ENCODE measurements around the gene C12orf57.
A peak's percentile ranks its signal among the peaks of the same experiment; 100 is the strongest.

C12orf57 gene

GRCh38 chr12:6953442-6954315 is 9.9 kb downstream of the C12orf57 start:
- H3K36me3 ChIP-seq (ENCODE audit: control insufficient read depth, insufficient read depth, low read length), result peaks cover 34% of the 10 kb centered on the region
- DNase-seq, result peak; percentile 73 to 78 (median 77)
- peak overlapping the region; percentile 89 for H3K4me3 ChIP-seq (ENCODE audit: insufficient read depth, low read depth, low read length, poor library complexity, severe bottlenecking)
- no peaks in the 10 kb centered on the region for H3K9me3 ChIP-seq (ENCODE audit: control insufficient read depth, low read length)
- H3K4me1 ChIP-seq (ENCODE audit: control insufficient read depth, insufficient read depth, low read length, poor library complexity, severe bottlenecking), result peaks cover 80% of the 10 kb centered on the region
- no peaks in the 10 kb centered on the region for H3K27me3 ChIP-seq (replicated peaks; ENCODE audit: control insufficient read depth, insufficient read depth, low read length, poor library complexity, severe bottlenecking)
- H3K27ac ChIP-seq (ENCODE audit: insufficient read depth, low read length, poor library complexity, severe bottlenecking), result peak overlapping the region; percentile 96

- DNase-seq, result no peak
These were observed 10.7 kb downstream of the C12orf57 start for GRCh38 chr12:6954316-6955107.

GRCh38 chr12:6955108-6956020 is 11.5 kb downstream of the C12orf57 start:
- H3K27me3 ChIP-seq (replicated peaks; ENCODE audit: control insufficient read depth, insufficient read depth, low read length, poor library complexity, severe bottlenecking), result no peaks in the 10 kb centered on the region
- no peak for DNase-seq
- H3K9me3 ChIP-seq (ENCODE audit: control insufficient read depth, low read length), result no peaks in the 10 kb centered on the region
- H3K4me1 ChIP-seq (ENCODE audit: control insufficient read depth, insufficient read depth, low read length, poor library complexity, severe bottlenecking), result peaks cover 81% of the 10 kb centered on the region
- H3K27ac ChIP-seq (ENCODE audit: insufficient read depth, low read length, poor library complexity, severe bottlenecking), result peak overlapping the region; percentile 96
- H3K36me3 ChIP-seq (ENCODE audit: control insufficient read depth, insufficient read depth, low read length), result peaks cover 39% of the 10 kb centered on the region
- no peak overlapping the region for H3K4me3 ChIP-seq (ENCODE audit: insufficient read depth, low read depth, low read length, poor library complexity, severe bottlenecking)

More at GRCh38 chr12:6954316-6955107, 10.7 kb downstream of the C12orf57 start:
- Histone ChIP-seq H3K4me3 (ENCODE audit: insufficient read depth, low read depth, low read length, poor library complexity, severe bottlenecking) (peak overlapping the region; percentile 89), H3K4me1 (ENCODE audit: control insufficient read depth, insufficient read depth, low read length, poor library complexity, severe bottlenecking) (peaks cover 81% of the 10 kb centered on the region), H3K9me3 (ENCODE audit: control insufficient read depth, low read length) (no peaks in the 10 kb centered on the region), H3K36me3 (ENCODE audit: control insufficient read depth, insufficient read depth, low read length) (peaks cover 34% of the 10 kb centered on the region), H3K27me3 (replicated peaks; ENCODE audit: control insufficient read depth, insufficient read depth, low read length, poor library complexity, severe bottlenecking) (no peaks in the 10 kb centered on the region), H3K27ac (ENCODE audit: insufficient read depth, low read length, poor library complexity, severe bottlenecking) (peak overlapping the region; percentile 96)

- Histone ChIP-seq H3K4me3 (ENCODE audit: insufficient read depth, low read depth, low read length, poor library complexity, severe bottlenecking) (no peak overlapping the region), H3K4me1 (ENCODE audit: control insufficient read depth, insufficient read depth, low read length, poor library complexity, severe bottlenecking) (peaks cover 82% of the 10 kb centered on the region), H3K36me3 (ENCODE audit: control insufficient read depth, insufficient read depth, low read length) (peaks cover 41% of the 10 kb centered on the region), H3K27ac (ENCODE audit: insufficient read depth, low read length, poor library complexity, severe bottlenecking) (peak overlapping the region; percentile 96), H3K27me3 (replicated peaks; ENCODE audit: control insufficient read depth, insufficient read depth, low read length, poor library complexity, severe bottlenecking) (no peaks in the 10 kb centered on the region), H3K9me3 (ENCODE audit: control insufficient read depth, low read length) (no peaks in the 10 kb centered on the region)
- no peak for DNase-seq
These were observed 12.4 kb downstream of the C12orf57 start for GRCh38 chr12:6956021-6956727.

- no peak overlapping the region for H3K4me3 ChIP-seq (ENCODE audit: insufficient read depth, low read depth, low read length, poor library complexity, severe bottlenecking)
- peaks cover 92% of the 10 kb centered on the region for H3K4me1 ChIP-seq (ENCODE audit: control insufficient read depth, insufficient read depth, low read length, poor library complexity, severe bottlenecking)
- no peaks in the 10 kb centered on the region for H3K27me3 ChIP-seq (replicated peaks; ENCODE audit: control insufficient read depth, insufficient read depth, low read length, poor library complexity, severe bottlenecking)
- H3K27ac ChIP-seq (ENCODE audit: insufficient read depth, low read length, poor library complexity, severe bottlenecking), result peak overlapping the region; percentile 96
- H3K36me3 ChIP-seq (ENCODE audit: control insufficient read depth, insufficient read depth, low read length), result peaks cover 41% of the 10 kb centered on the region
- no peaks in the 10 kb centered on the region for H3K9me3 ChIP-seq (ENCODE audit: control insufficient read depth, low read length)
- no peak for DNase-seq
These were observed 13.4 kb downstream of the C12orf57 start for GRCh38 chr12:6957151-6957701.

GRCh38 chr12:6957741-6958608 is 14.2 kb downstream of the C12orf57 start:
- Histone ChIP-seq H3K4me1 (ENCODE audit: control insufficient read depth, insufficient read depth, low read length, poor library complexity, severe bottlenecking) (peaks cover 96% of the 10 kb centered on the region), H3K4me3 (ENCODE audit: insufficient read depth, low read depth, low read length, poor library complexity, severe bottlenecking) (peak overlapping the region; percentile 24), H3K36me3 (ENCODE audit: control insufficient read depth, insufficient read depth, low read length) (peaks cover 41% of the 10 kb centered on the region), H3K27ac (ENCODE audit: insufficient read depth, low read length, poor library complexity, severe bottlenecking) (peak overlapping the region; percentile 96), H3K27me3 (replicated peaks; ENCODE audit: control insufficient read depth, insufficient read depth, low read length, poor library complexity, severe bottlenecking) (no peaks in the 10 kb centered on the region), H3K9me3 (ENCODE audit: control insufficient read depth, low read length) (no peaks in the 10 kb centered on the region)
- no peak for DNase-seq

GRCh38 chr12:6958609-6959057 is 14.8 kb downstream of the C12orf57 start:
- DNase-seq, result no peak
- H3K27me3 ChIP-seq (replicated peaks; ENCODE audit: control insufficient read depth, insufficient read depth, low read length, poor library complexity, severe bottlenecking), result no peaks in the 10 kb centered on the region
- H3K9me3 ChIP-seq (ENCODE audit: control insufficient read depth, low read length), result no peaks in the 10 kb centered on the region
- peak overlapping the region; percentile 24 for H3K4me3 ChIP-seq (ENCODE audit: insufficient read depth, low read depth, low read length, poor library complexity, severe bottlenecking)
- H3K36me3 ChIP-seq (ENCODE audit: control insufficient read depth, insufficient read depth, low read length), result peaks cover 41% of the 10 kb centered on the region
- H3K4me1 ChIP-seq (ENCODE audit: control insufficient read depth, insufficient read depth, low read length, poor library complexity, severe bottlenecking), result peaks cover 89% of the 10 kb centered on the region
- H3K27ac ChIP-seq (ENCODE audit: insufficient read depth, low read length, poor library complexity, severe bottlenecking), result peak overlapping the region; percentile 96

- Histone ChIP-seq H3K4me1 (ENCODE audit: control insufficient read depth, insufficient read depth, low read length, poor library complexity, severe bottlenecking) (peaks cover 86% of the 10 kb centered on the region), H3K27me3 (replicated peaks; ENCODE audit: control insufficient read depth, insufficient read depth, low read length, poor library complexity, severe bottlenecking) (no peaks in the 10 kb centered on the region), H3K9me3 (ENCODE audit: control insufficient read depth, low read length) (no peaks in the 10 kb centered on the region), H3K27ac (ENCODE audit: insufficient read depth, low read length, poor library complexity, severe bottlenecking) (peak overlapping the region; percentile 96), H3K4me3 (ENCODE audit: insufficient read depth, low read depth, low read length, poor library complexity, severe bottlenecking) (peak overlapping the region; percentile 46), H3K36me3 (ENCODE audit: control insufficient read depth, insufficient read depth, low read length) (peaks cover 41% of the 10 kb centered on the region)
- peak; percentile 70 to 73 (median 72) for DNase-seq
These were observed 15.4 kb downstream of the C12orf57 start for GRCh38 chr12:6959058-6959804.

Data from effector memory CD4-positive, alpha-beta T cell (primary cell).